HFFc6 (cell line): Measurements from ENCODE around the gene HDAC3. TPM values are rescaled to one million over a fixed set of nuclear protein-coding genes. Genes with fewer than 3 reads are reported as not detected.

ENCODE experiments used
- DNase-seq: peaks from one replicate; pipeline ENCODE4 v3.0.0-alpha.2; 2018
- H3K27ac Mint-ChIP-seq: 2 replicates; pipeline ENCODE4 v1.8.0; 2020; ENCODE audit warnings: mild to moderate bottlenecking, mixed read lengths
- H3K27me3 Mint-ChIP-seq: 2 replicates; pipeline ENCODE4 v1.8.0; 2021; ENCODE audit warnings: mild to moderate bottlenecking, moderate library complexity, mixed read lengths; ENCODE audit not compliant: insufficient read depth
- H3K36me3 Mint-ChIP-seq: 2 replicates; pipeline ENCODE4 v1.8.0; 2021; ENCODE audit warnings: low read depth, mixed read lengths
- H3K4me1 Mint-ChIP-seq: 2 replicates; pipeline ENCODE4 v1.8.0; 2020; ENCODE audit warnings: low read depth, mixed read lengths
- H3K4me3 Mint-ChIP-seq: 2 replicates; pipeline ENCODE4 v1.8.0; 2020; ENCODE audit warnings: mild to moderate bottlenecking, moderate library complexity, mixed read lengths
- H3K9me3 Mint-ChIP-seq: 2 replicates; pipeline ENCODE4 v1.8.0; 2020; ENCODE audit warnings: mild to moderate bottlenecking, mixed read lengths
- CTCF ChIP-seq: fragments of 200-600 bp; sonication (generic); IDR thresholded peaks from 2 replicates; pipeline ENCODE4 v1.5.0; 2021; ENCODE audit warnings: antibody characterized with exemption, mild to moderate bottlenecking
- total RNA-seq, 6 experiments: library from RNA; stranded (reverse); fragmentation: NEBNext Ultra II Directional; extraction: Animal tissue kit (Norgen Biotek cat#: 25700); gene quantifications; 2 replicates in 1 of 6; 3 replicates in 5 of 6; pipeline ENCODE4 v1.2.3, GENCODE V29; 2021

The HDAC3 gene
- total RNA-seq, 6 experiments from 2014 or later: 52.1 to 63.7 (median 55.1) TPM

- Mint-ChIP-seq H3K36me3 (peaks cover 23% of the 10 kb centered on the region), H3K4me1 (no peaks in the 10 kb centered on the region), H3K27ac (no peak overlapping the region), H3K27me3 (no peaks in the 10 kb centered on the region), H3K9me3 (no peaks in the 10 kb centered on the region), H3K4me3 (no peak overlapping the region)
- no peak for TF ChIP-seq CTCF
- no peak for DNase-seq
Measured at GRCh38 chr5:141586246-141586645, 50.4 kb downstream of the HDAC3 start.

GRCh38 chr5:141585594-141585993, 51.1 kb downstream of the HDAC3 start:
- Mint-ChIP-seq H3K9me3 (no peaks in the 10 kb centered on the region), H3K27me3 (no peaks in the 10 kb centered on the region), H3K36me3 (peaks cover 30% of the 10 kb centered on the region), H3K4me1 (no peaks in the 10 kb centered on the region), H3K4me3 (no peak overlapping the region), H3K27ac (no peak overlapping the region)
- TF ChIP-seq CTCF: no peak
- DNase-seq: no peak

GRCh38 chr5:141574122-141574510, 62.5 kb downstream of the HDAC3 start:
- Mint-ChIP-seq H3K9me3 (no peaks in the 10 kb centered on the region), H3K4me1 (no peaks in the 10 kb centered on the region), H3K27me3 (no peaks in the 10 kb centered on the region), H3K27ac (no peak overlapping the region), H3K36me3 (peaks cover 28% of the 10 kb centered on the region), H3K4me3 (no peak overlapping the region)
- TF ChIP-seq CTCF: no peak
- DNase-seq: no peak

- no peak for DNase-seq
- Mint-ChIP-seq H3K36me3 (peaks cover 24% of the 10 kb centered on the region), H3K27ac (no peak overlapping the region), H3K4me1 (no peaks in the 10 kb centered on the region), H3K4me3 (no peak overlapping the region), H3K9me3 (no peaks in the 10 kb centered on the region), H3K27me3 (no peaks in the 10 kb centered on the region)
- no peak for TF ChIP-seq CTCF
Measured at GRCh38 chr5:141573489-141574121, 63.0 kb downstream of the HDAC3 start.

Other genes starting within 250 kb of the HDAC3 start
- 10 to 100 TPM in 4 of 6 experiments, 1 to 10 TPM in 2; 2.4 to 19.6 (median 16.6) TPM for gene PCDHGB4, start 249.2 kb downstream of the HDAC3 start, total RNA-seq
- gene PCDHGA8, start 244.2 kb downstream of the HDAC3 start, total RNA-seq: 1 to 10 TPM in 1 of 6 experiments, under 1 TPM in 5; 0.52 to 1.0 (median 0.90) TPM
- gene PCDHGB5, start 238.9 kb downstream of the HDAC3 start, total RNA-seq: 10 to 100 TPM in 2 of 6 experiments, 1 to 10 TPM in 4; 8.8 to 14.6 (median 9.6) TPM
- 1 to 10 TPM in 2 of 6 experiments, under 1 TPM in 4; 0.69 to 1.6 (median 0.88) TPM for gene PCDHGA9, start 234.1 kb downstream of the HDAC3 start, total RNA-seq
- 1 to 10 TPM in 4 of 6 experiments, under 1 TPM in 2; 0.79 to 1.4 (median 1.1) TPM for gene PCDHGB6, start 228.8 kb downstream of the HDAC3 start, total RNA-seq
- gene PCDHGA10, start 223.9 kb downstream of the HDAC3 start, total RNA-seq: 1 to 10 TPM in 1 of 6 experiments, under 1 TPM in 5; 0.61 to 1.3 (median 0.78) TPM
- gene PCDHGB7, start 219.2 kb downstream of the HDAC3 start, total RNA-seq: 10 to 100 TPM in 2 of 6 experiments, 1 to 10 TPM in 4; 5.8 to 21.7 (median 6.8) TPM
- gene PCDHGA11, start 215.8 kb downstream of the HDAC3 start, total RNA-seq: 10 to 100 TPM in 3 of 6 experiments, 1 to 10 TPM in 3; 2.3 to 11.4 (median 9.8) TPM
- 10 to 100 TPM in 4 of 6 experiments, 1 to 10 TPM in 2; 8.8 to 21.0 (median 18.9) TPM for gene PCDHGA12, start 206.3 kb downstream of the HDAC3 start, total RNA-seq
- 100 to 1,000 TPM; 126 to 150 (median 132) TPM for gene PCDHGC3, start 160.9 kb downstream of the HDAC3 start, total RNA-seq
- gene PCDHGC4, start 151.8 kb downstream of the HDAC3 start, total RNA-seq: 1 to 10 TPM in 1 of 6 experiments, under 1 TPM in 5; 0.34 to 1.4 (median 0.62) TPM
- 1 to 10 TPM; 2.3 to 5.7 (median 2.7) TPM for gene PCDHGC5, start 147.8 kb downstream of the HDAC3 start, total RNA-seq
- 100 to 1,000 TPM; 105 to 119 (median 109) TPM for gene DIAPH1, start 17.8 kb downstream of the HDAC3 start, total RNA-seq
- gene RELL2, start 148 bp upstream of the HDAC3 start, total RNA-seq: 1 to 10 TPM; 2.2 to 4.4 (median 3.0) TPM
- gene FCHSD1, start 14.6 kb upstream of the HDAC3 start, total RNA-seq: 10 to 100 TPM; 20.8 to 31.7 (median 25.3) TPM
- 10 to 100 TPM in 5 of 6 experiments, 1 to 10 TPM in 1; 9.0 to 14.7 (median 13.2) TPM for gene ARAP3, start 45.4 kb upstream of the HDAC3 start, total RNA-seq
- gene PCDH1, start 241.6 kb upstream of the HDAC3 start, total RNA-seq: under 1 TPM in 5 of 6 experiments, not detected in 1; 0.07 to 0.18 (median 0.07) TPM